Tibial artery (tissue), 4 donors: ENCODE measurements around the gene LRRC15.

ENCODE experiments used
- DNase-seq, 2 donors: peaks; one replicate each; pipeline ENCODE4 v3.0.0-alpha.2; 2019
- H3K27ac ChIP-seq, 2 donors: fragments of 200-600 bp; sonication (generic) in 1 of 2; 1 replicate in 1 of 2; 2 replicates in 1 of 2; pipeline ENCODE4 v1.5.1; 2018 to 2019; ENCODE audit warnings: mild to moderate bottlenecking in 1 of 2
- H3K27me3 ChIP-seq, 2 donors: fragments of 200-600 bp; sonication (generic) in 1 of 2; one replicate each; pipeline versions ENCODE4 v1.5.1 to v1.6.0; 2016 to 2019
- H3K36me3 ChIP-seq, 3 donors: fragments of 200-600 bp; sonication (generic) in 2 of 3; one replicate each; pipeline ENCODE4 v1.5.1; 2016 to 2019; ENCODE audit warnings: mild to moderate bottlenecking in 2 of 3
- H3K4me1 ChIP-seq, 4 donors: fragments of 200-600 bp; sonication (generic) in 2 of 4; 1 replicate in 3 of 4; 2 replicates in 1 of 4; pipeline ENCODE4 v1.5.1; 2016 to 2019
- H3K4me3 ChIP-seq, 2 donors: fragments of 200-600 bp; sonication (generic) in 1 of 2; 1 replicate in 1 of 2; 2 replicates in 1 of 2; pipeline ENCODE4 v1.5.1; 2018 to 2019; ENCODE audit warnings: mild to moderate bottlenecking in 2 of 2
- H3K9me3 ChIP-seq, 3 donors: fragments of 200-600 bp; sonication (generic) in 1 of 3; one replicate each; pipeline ENCODE4 v1.5.1; 2016 to 2019
- intact Hi-C: fragments of 100-400 bp; cut with DNase I; formaldehyde crosslinking; loops from one replicate; pipeline ENCODE4 v1.15.0; 2023; ENCODE audit warnings: low total_unique reads
- TF ChIP-seq, protein P1 (sequence below), 2 experiments: fragments of 200-600 bp in 1 of 2; fragments of 450-650 bp in 1 of 2; IDR thresholded peaks; one replicate each; pipeline ENCODE4 v1.5.1; 2017 to 2019; ENCODE audit warnings: antibody characterized with exemption in 2 of 2, mild to moderate bottlenecking in 1 of 2, moderate library complexity in 1 of 2

LRRC15 gene

GRCh38 chr3:194307849-194308248, 61.7 kb downstream of the LRRC15 start:
- H3K9me3 ChIP-seq, result no peaks in the 10 kb centered on the region
- intact Hi-C loops, result no loop called here
- no peak overlapping the region for H3K27ac ChIP-seq
- peak in 1 of 2 donors; percentile 28 for DNase-seq
- H3K27me3 ChIP-seq, result peaks cover 0 to 36% of the 10 kb centered on the region in 2 donors
- H3K36me3 ChIP-seq, result no peaks in the 10 kb centered on the region
- peaks cover 0 to 8% (median 2%) of the 10 kb centered on the region in 4 donors for H3K4me1 ChIP-seq
- TF ChIP-seq, protein P1, sequence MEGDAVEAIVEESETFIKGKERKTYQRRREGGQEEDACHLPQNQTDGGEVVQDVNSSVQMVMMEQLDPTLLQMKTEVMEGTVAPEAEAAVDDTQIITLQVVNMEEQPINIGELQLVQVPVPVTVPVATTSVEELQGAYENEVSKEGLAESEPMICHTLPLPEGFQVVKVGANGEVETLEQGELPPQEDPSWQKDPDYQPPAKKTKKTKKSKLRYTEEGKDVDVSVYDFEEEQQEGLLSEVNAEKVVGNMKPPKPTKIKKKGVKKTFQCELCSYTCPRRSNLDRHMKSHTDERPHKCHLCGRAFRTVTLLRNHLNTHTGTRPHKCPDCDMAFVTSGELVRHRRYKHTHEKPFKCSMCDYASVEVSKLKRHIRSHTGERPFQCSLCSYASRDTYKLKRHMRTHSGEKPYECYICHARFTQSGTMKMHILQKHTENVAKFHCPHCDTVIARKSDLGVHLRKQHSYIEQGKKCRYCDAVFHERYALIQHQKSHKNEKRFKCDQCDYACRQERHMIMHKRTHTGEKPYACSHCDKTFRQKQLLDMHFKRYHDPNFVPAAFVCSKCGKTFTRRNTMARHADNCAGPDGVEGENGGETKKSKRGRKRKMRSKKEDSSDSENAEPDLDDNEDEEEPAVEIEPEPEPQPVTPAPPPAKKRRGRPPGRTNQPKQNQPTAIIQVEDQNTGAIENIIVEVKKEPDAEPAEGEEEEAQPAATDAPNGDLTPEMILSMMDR (IDR thresholded peaks at IDR 0.05), result no peak
- H3K4me3 ChIP-seq, result no peak overlapping the region

- TF ChIP-seq, protein P1 (IDR thresholded peaks at IDR 0.05), result no peak
- intact Hi-C loops, result no loop called here
- peak in 1 of 2 donors; percentile 33 for DNase-seq
- Histone ChIP-seq H3K9me3 (no peaks in the 10 kb centered on the region), H3K27ac (no peak overlapping the region), H3K36me3 (no peaks in the 10 kb centered on the region), H3K4me3 (no peak overlapping the region), H3K27me3 (peaks cover 0 to 34% of the 10 kb centered on the region in 2 donors), H3K4me1 (no peaks in the 10 kb centered on the region)
Measured at GRCh38 chr3:194306771-194307640, 62.5 kb downstream of the LRRC15 start.

- Histone ChIP-seq H3K4me3 (no peak overlapping the region), H3K27me3 (peaks cover 0 to 31% of the 10 kb centered on the region in 2 donors), H3K36me3 (no peaks in the 10 kb centered on the region), H3K4me1 (no peaks in the 10 kb centered on the region), H3K27ac (no peak overlapping the region), H3K9me3 (no peaks in the 10 kb centered on the region)
- TF ChIP-seq, protein P1 (IDR thresholded peaks at IDR 0.05), result no peak
- peak in 1 of 2 donors; percentile 58 for DNase-seq
- intact Hi-C loops, result no loop called here
Measured at GRCh38 chr3:194306109-194306686, 63.3 kb downstream of the LRRC15 start.

- Histone ChIP-seq H3K27ac (no peak overlapping the region), H3K4me3 (no peak overlapping the region), H3K9me3 (no peaks in the 10 kb centered on the region), H3K4me1 (peaks cover 0 to 1% (median 0%) of the 10 kb centered on the region in 4 donors), H3K36me3 (no peaks in the 10 kb centered on the region), H3K27me3 (peaks cover 0 to 31% of the 10 kb centered on the region in 2 donors)
- TF ChIP-seq, protein P1 (IDR thresholded peaks at IDR 0.05), result no peak
- peak in 1 of 2 donors; percentile 46 for DNase-seq
- intact Hi-C loops, result no loop called here
Measured at GRCh38 chr3:194305356-194306108, 64.0 kb downstream of the LRRC15 start.
